Posterior cingulate gyrus (tissue), 11 donors: Measurements from ENCODE around the gene TRA2B.

Experiments
- DNase-seq, 10 donors: peaks; one replicate each; pipeline versions ENCODE4 v3.0.0 to v3.0.0-alpha.2; 2020 to 2021; ENCODE audit warnings: mixed read lengths in 3 of 10
- intact Hi-C: fragments of 100-400 bp; cut with DNase I; formaldehyde crosslinking; loops from one replicate; pipeline ENCODE4 v1.15.1; 2023

Gene TRA2B

GRCh38 chr3:185887066-185887465 lies 50.7 kb downstream of the TRA2B start:
- intact Hi-C loops, result no loop called here
- DNase-seq, result no peak

- DNase-seq, result no peak
- intact Hi-C loops, result no loop called here
Observed at GRCh38 chr3:185884641-185885040, 53.2 kb downstream of the TRA2B start.

GRCh38 chr3:185881926-185882325 lies 55.9 kb downstream of the TRA2B start:
- DNase-seq, result no peak
- intact Hi-C loops, result no loop called here

- DNase-seq, result no peak
- intact Hi-C loops, result no loop called here
Observed at GRCh38 chr3:185880600-185880999, 57.2 kb downstream of the TRA2B start.

- no peak for DNase-seq
- intact Hi-C loops, result no loop called here
Observed at GRCh38 chr3:185878920-185879319, 58.9 kb downstream of the TRA2B start.

GRCh38 chr3:185874119-185874518 lies 63.7 kb downstream of the TRA2B start:
- DNase-seq, result no peak
- intact Hi-C loops, result no loop called here

GRCh38 chr3:185867650-185868049 lies 70.2 kb downstream of the TRA2B start:
- DNase-seq, result no peak

GRCh38 chr3:185866995-185867394 lies 70.8 kb downstream of the TRA2B start:
- intact Hi-C loops, result no loop called here
- no peak for DNase-seq

More at GRCh38 chr3:185867650-185868049, 70.2 kb downstream of the TRA2B start:
- intact Hi-C loops, result no loop called here

- no peak for DNase-seq
- intact Hi-C loops, result no loop called here
Observed at GRCh38 chr3:185866555-185866954, 71.3 kb downstream of the TRA2B start.
